ENCODE measurements around the gene TMPRSS9.
"Not testable (repeated sequence)": the region's sequence is repeated elsewhere in the genome, so short reads cannot be mapped to it uniquely, and the experiment has no call there.

The TMPRSS9 gene

GRCh38 chr19:2345076-2345475, 15.0 kb upstream of the TMPRSS9 start:
- ChIA-PET POLR2A (no interaction called here), CTCF (no interaction called here)
- no peak for DNase-seq (ENCODE audit: extremely low spot score)
- TF ChIP-seq CTCF (IDR thresholded peaks at IDR 0.05; ENCODE audit: control extremely low read depth, extremely low read depth, low read depth, missing control alignments), result no peak

- ChIA-PET POLR2A (interaction anchor here (0.6 kb wide), 1 partner anchor 109 kb away, joined by 3 read pairs; the partner anchor contains the start of gene SF3A2), CTCF (interaction anchor here (0.8 kb wide), 1 partner anchor 27 kb away, joined by 3 read pairs; no protein-coding TSS in a partner anchor)
- no peak for TF ChIP-seq CTCF (IDR thresholded peaks at IDR 0.05; ENCODE audit: control extremely low read depth, extremely low read depth, low read depth, missing control alignments)
- DNase-seq (ENCODE audit: extremely low spot score), result no peak
These were observed 14.0 kb upstream of the TMPRSS9 start for GRCh38 chr19:2345794-2346663.

GRCh38 chr19:2349818-2350217, 10.2 kb upstream of the TMPRSS9 start:
- DNase-seq (ENCODE audit: extremely low spot score); CTCF ChIA-PET; POLR2A ChIA-PET: not testable (repeated sequence)

- ChIA-PET CTCF (no interaction called here), POLR2A (no interaction called here)
- TF ChIP-seq CTCF (IDR thresholded peaks at IDR 0.05; ENCODE audit: control extremely low read depth, extremely low read depth, low read depth, missing control alignments), result no peak
- no peak for DNase-seq (ENCODE audit: extremely low spot score)
These were observed 9.4 kb upstream of the TMPRSS9 start for GRCh38 chr19:2350656-2351055.

GRCh38 chr19:2351591-2351990, 8.5 kb upstream of the TMPRSS9 start:
- POLR2A ChIA-PET, result no interaction called here
- CTCF ChIA-PET, result no interaction called here
- TF ChIP-seq CTCF (IDR thresholded peaks at IDR 0.05; ENCODE audit: control extremely low read depth, extremely low read depth, low read depth, missing control alignments), result no peak
- no peak for DNase-seq (ENCODE audit: extremely low spot score)

GRCh38 chr19:2352121-2352520, 7.9 kb upstream of the TMPRSS9 start:
- ChIA-PET CTCF (no interaction called here), POLR2A (no interaction called here)
- TF ChIP-seq CTCF (IDR thresholded peaks at IDR 0.05; ENCODE audit: control extremely low read depth, extremely low read depth, low read depth, missing control alignments), result no peak
- no peak for DNase-seq (ENCODE audit: extremely low spot score)

- CTCF ChIA-PET, result no interaction called here
- no peak for DNase-seq (ENCODE audit: extremely low spot score)
- POLR2A ChIA-PET, result interaction anchor here (0.5 kb wide), 1 partner anchor 124 kb away, joined by 9 read pairs; no protein-coding TSS in a partner anchor
- TF ChIP-seq CTCF (IDR thresholded peaks at IDR 0.05; ENCODE audit: control extremely low read depth, extremely low read depth, low read depth, missing control alignments), result no peak
These were observed 6.7 kb upstream of the TMPRSS9 start for GRCh38 chr19:2353159-2353886.

All from GM10248 (cell line).